ENCODE measurements around the gene GABRG3.

GABRG3 gene

GRCh38 chr15:27495963-27496459 is 525.0 kb downstream of the GABRG3 start:
- Histone ChIP-seq H3K36me3 (ENCODE audit: insufficient read depth, low read length) (no peaks in the 10 kb centered on the region), H3K9me3 (ENCODE audit: low read length) (no peaks in the 10 kb centered on the region), H3K4me3 (ENCODE audit: low read length) (no peak overlapping the region), H2AFZ (ENCODE audit: low read depth, low read length) (no peak overlapping the region), H3K27me3 (ENCODE audit: insufficient read depth, low read length) (no peaks in the 10 kb centered on the region), H3K4me1 (ENCODE audit: insufficient read depth, low read length) (no peaks in the 10 kb centered on the region)

GRCh38 chr15:27498700-27499099 is 527.7 kb downstream of the GABRG3 start:
- Histone ChIP-seq H3K9me3 (ENCODE audit: low read length) (no peaks in the 10 kb centered on the region), H3K4me1 (ENCODE audit: insufficient read depth, low read length) (no peaks in the 10 kb centered on the region), H2AFZ (ENCODE audit: low read depth, low read length) (no peak overlapping the region), H3K27me3 (ENCODE audit: insufficient read depth, low read length) (no peaks in the 10 kb centered on the region), H3K36me3 (ENCODE audit: insufficient read depth, low read length) (no peaks in the 10 kb centered on the region), H3K4me3 (ENCODE audit: low read length) (no peak overlapping the region)

DNA sequence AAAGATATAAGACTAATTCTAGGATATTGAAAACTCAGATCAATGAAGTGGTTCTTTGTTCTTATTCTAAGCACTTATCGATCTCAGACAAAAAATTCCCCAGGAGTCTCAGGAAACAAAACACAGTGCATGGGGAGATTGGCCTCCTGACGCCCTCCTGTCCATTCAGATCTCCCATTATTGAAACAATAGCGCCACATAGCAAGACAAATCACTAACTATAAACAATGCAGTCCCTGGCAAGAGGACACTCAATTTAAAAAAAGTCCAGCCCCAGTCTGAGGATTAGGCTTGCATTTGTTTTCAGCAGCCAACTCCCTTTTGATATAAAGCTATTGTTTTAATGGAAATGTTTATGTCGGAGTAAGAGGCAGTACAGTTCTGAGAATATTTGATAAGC is 528.2 kb downstream of the GABRG3 start:
- Histone ChIP-seq H3K27me3 (ENCODE audit: insufficient read depth, low read length) (no peaks in the 10 kb centered on the region), H3K4me3 (ENCODE audit: low read length) (no peak overlapping the region), H3K36me3 (ENCODE audit: insufficient read depth, low read length) (no peaks in the 10 kb centered on the region)

DNA sequence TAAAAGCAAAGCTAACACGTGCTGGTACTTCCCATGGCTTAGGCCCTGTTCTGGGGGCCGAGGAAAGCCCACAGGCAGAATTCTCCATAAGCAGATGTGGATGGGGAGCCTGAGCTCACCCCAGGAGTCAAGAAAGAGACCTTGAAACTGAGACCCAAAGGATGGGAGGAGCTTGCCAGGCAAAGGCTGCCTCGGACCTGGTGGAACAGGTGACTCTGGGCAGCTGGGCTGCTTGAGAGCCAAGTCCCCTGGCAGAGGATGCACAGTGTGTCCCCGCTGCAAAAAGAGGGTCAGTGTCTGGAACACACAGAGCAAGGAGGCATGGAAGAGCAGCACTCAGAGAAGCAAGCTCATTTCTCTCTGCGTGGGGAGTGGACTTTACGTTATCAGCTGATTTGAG is 528.7 kb downstream of the GABRG3 start:
- no peak overlapping the region for H3K4me3 ChIP-seq (ENCODE audit: low read length)

More for the DNA sequence above, 528.2 kb downstream of the GABRG3 start:
- Histone ChIP-seq H2AFZ (ENCODE audit: low read depth, low read length) (no peak overlapping the region), H3K9me3 (ENCODE audit: low read length) (no peaks in the 10 kb centered on the region), H3K4me1 (ENCODE audit: insufficient read depth, low read length) (no peaks in the 10 kb centered on the region)

DNA sequence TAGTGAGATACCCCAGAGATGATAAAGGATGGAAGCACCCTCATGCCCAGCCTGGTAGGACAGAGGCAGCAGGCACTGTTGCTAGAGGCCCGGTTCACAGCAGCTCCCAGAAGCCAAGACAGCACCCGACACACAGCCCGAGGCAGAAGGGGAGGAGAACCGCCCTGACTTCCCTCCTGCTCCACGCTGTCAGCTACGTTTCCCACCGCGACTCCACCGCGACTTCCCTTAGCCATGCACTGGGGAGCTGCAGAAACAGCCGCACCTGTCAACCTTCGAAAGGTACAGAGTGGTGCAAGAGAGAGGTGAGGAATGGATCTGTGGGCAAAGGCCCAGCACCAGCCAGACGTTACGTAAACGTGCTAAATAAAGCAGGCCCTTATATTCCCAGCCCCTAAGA is 529.2 kb downstream of the GABRG3 start:
- H3K4me1 ChIP-seq (ENCODE audit: insufficient read depth, low read length), result no peaks in the 10 kb centered on the region
- no peaks in the 10 kb centered on the region for H3K9me3 ChIP-seq (ENCODE audit: low read length)

More for the DNA sequence above, 528.7 kb downstream of the GABRG3 start:
- no peaks in the 10 kb centered on the region for H3K36me3 ChIP-seq (ENCODE audit: insufficient read depth, low read length)
- H3K4me1 ChIP-seq (ENCODE audit: insufficient read depth, low read length), result no peaks in the 10 kb centered on the region
- H2AFZ ChIP-seq (ENCODE audit: low read depth, low read length), result no peak overlapping the region
- H3K9me3 ChIP-seq (ENCODE audit: low read length), result no peaks in the 10 kb centered on the region
- H3K27me3 ChIP-seq (ENCODE audit: insufficient read depth, low read length), result no peaks in the 10 kb centered on the region

DNA sequence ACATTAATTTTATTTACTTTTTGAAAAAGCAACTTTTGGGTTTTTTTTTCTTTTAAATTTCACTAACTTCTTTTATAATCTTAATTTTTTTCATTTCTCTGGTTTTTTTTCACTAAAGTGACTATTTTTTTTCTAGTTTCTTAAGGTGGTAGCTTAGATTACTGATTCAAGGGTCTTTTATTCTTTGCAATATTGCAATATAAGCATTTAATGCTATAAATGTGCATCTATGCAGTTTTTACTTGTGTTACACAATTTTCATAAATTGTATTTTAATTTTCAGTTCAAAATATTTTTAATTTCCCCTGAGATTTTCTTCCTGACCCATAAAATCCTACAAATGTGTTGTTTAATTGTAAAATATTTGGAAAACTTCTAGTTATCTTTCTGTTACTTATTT is 535.8 kb downstream of the GABRG3 start:
- Histone ChIP-seq H3K4me1 (ENCODE audit: insufficient read depth, low read length) (no peaks in the 10 kb centered on the region), H2AFZ (ENCODE audit: low read depth, low read length) (no peak overlapping the region), H3K4me3 (ENCODE audit: low read length) (no peak overlapping the region), H3K27me3 (ENCODE audit: insufficient read depth, low read length) (no peaks in the 10 kb centered on the region), H3K9me3 (ENCODE audit: low read length) (peaks cover 3% of the 10 kb centered on the region), H3K36me3 (ENCODE audit: insufficient read depth, low read length) (no peaks in the 10 kb centered on the region)

More for the DNA sequence above, 529.2 kb downstream of the GABRG3 start:
- no peak overlapping the region for H3K4me3 ChIP-seq (ENCODE audit: low read length)
- H3K27me3 ChIP-seq (ENCODE audit: insufficient read depth, low read length), result no peaks in the 10 kb centered on the region
- no peak overlapping the region for H2AFZ ChIP-seq (ENCODE audit: low read depth, low read length)
- H3K36me3 ChIP-seq (ENCODE audit: insufficient read depth, low read length), result no peaks in the 10 kb centered on the region

GRCh38 chr15:27509014-27509413 is 538.0 kb downstream of the GABRG3 start:
- Histone ChIP-seq H3K4me1 (ENCODE audit: insufficient read depth, low read length) (no peaks in the 10 kb centered on the region), H3K36me3 (ENCODE audit: insufficient read depth, low read length) (no peaks in the 10 kb centered on the region), H3K9me3 (ENCODE audit: low read length) (peaks cover 3% of the 10 kb centered on the region)

DNA sequence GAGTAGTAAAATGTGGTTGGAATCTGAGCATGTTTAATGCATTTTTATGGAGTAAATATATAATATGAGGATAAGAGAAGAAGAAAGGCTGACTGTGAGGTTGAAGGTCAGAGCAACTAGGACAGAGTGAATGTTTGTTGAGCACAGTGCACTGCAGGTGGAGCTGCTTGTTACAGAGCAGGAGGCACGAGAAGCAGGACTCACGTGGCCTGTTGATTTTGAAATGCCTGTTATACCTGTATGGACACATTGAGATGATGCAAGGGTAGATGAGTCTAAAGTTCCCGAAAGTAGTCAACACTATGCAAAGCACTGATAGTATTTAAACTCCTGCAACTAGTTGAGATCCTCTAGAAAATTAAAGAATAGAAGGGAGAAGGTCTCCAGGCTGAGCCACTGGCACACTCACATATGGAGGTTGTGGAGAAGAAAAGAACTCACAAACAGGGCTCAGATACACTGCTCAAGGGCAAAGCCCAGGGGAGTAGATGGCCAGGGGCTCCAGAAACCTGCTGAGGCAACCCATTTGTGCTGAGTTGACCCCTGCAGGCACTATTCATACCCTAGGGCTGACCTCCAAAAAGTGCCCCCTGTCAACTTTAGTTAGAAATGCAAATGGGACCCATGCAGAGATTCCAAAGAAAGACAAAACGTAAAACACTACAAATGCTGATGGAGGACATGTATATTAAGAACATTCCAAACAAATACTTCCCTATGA is 541.5 kb downstream of the GABRG3 start:
- Histone ChIP-seq H3K4me3 (ENCODE audit: low read length) (no peak overlapping the region), H2AFZ (ENCODE audit: low read depth, low read length) (no peak overlapping the region), H3K27me3 (ENCODE audit: insufficient read depth, low read length) (no peaks in the 10 kb centered on the region), H3K4me1 (ENCODE audit: insufficient read depth, low read length) (no peaks in the 10 kb centered on the region), H3K9me3 (ENCODE audit: low read length) (peaks cover 3% of the 10 kb centered on the region), H3K36me3 (ENCODE audit: insufficient read depth, low read length) (no peaks in the 10 kb centered on the region)

More at GRCh38 chr15:27509014-27509413, 538.0 kb downstream of the GABRG3 start:
- no peaks in the 10 kb centered on the region for H3K27me3 ChIP-seq (ENCODE audit: insufficient read depth, low read length)
- H3K4me3 ChIP-seq (ENCODE audit: low read length), result no peak overlapping the region
- H2AFZ ChIP-seq (ENCODE audit: low read depth, low read length), result no peak overlapping the region

- H3K9me3 ChIP-seq (ENCODE audit: low read length), result peaks cover 3% of the 10 kb centered on the region
- no peaks in the 10 kb centered on the region for H3K4me1 ChIP-seq (ENCODE audit: insufficient read depth, low read length)
Observed at GRCh38 chr15:27514526-27514925, 543.5 kb downstream of the GABRG3 start.

DNA sequence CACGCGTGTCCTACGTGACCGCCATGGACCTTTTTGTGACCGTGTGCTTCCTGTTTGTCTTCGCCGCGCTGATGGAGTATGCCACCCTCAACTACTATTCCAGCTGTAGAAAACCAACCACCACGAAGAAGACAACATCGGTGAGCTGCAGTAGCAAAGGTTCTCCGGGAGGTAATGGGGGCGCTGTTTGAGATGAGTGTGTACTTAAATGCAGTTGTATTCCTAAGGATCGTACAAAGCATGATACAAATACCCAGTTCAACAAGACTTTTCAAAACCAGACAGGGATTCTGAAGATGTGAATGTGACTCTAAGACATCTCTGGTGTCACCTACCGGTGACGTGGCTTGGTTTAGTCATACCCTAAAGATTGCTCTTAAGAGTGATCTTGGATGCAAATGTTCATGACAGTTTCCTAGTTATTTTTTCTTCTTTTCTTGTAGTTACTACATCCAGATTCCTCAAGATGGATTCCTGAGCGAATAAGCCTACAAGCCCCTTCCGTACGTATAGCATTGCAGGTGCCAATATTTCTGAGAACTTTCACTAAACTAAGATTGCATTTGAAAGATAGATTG is 556.6 kb downstream of the GABRG3 start:
- Histone ChIP-seq H3K27me3 (ENCODE audit: insufficient read depth, low read length) (no peaks in the 10 kb centered on the region), H3K9me3 (ENCODE audit: low read length) (no peaks in the 10 kb centered on the region), H3K4me1 (ENCODE audit: insufficient read depth, low read length) (no peaks in the 10 kb centered on the region), H3K36me3 (ENCODE audit: insufficient read depth, low read length) (no peaks in the 10 kb centered on the region), H2AFZ (ENCODE audit: low read depth, low read length) (no peak overlapping the region), H3K4me3 (ENCODE audit: low read length) (no peak overlapping the region)

More at GRCh38 chr15:27514526-27514925, 543.5 kb downstream of the GABRG3 start:
- Histone ChIP-seq H3K36me3 (ENCODE audit: insufficient read depth, low read length) (no peaks in the 10 kb centered on the region), H2AFZ (ENCODE audit: low read depth, low read length) (no peak overlapping the region), H3K4me3 (ENCODE audit: low read length) (no peak overlapping the region), H3K27me3 (ENCODE audit: insufficient read depth, low read length) (no peaks in the 10 kb centered on the region)

- no peak overlapping the region for H3K4me3 ChIP-seq (ENCODE audit: low read length)
- no peak overlapping the region for H2AFZ ChIP-seq (ENCODE audit: low read depth, low read length)
- no peaks in the 10 kb centered on the region for H3K27me3 ChIP-seq (ENCODE audit: insufficient read depth, low read length)
- H3K9me3 ChIP-seq (ENCODE audit: low read length), result no peaks in the 10 kb centered on the region
- no peaks in the 10 kb centered on the region for H3K4me1 ChIP-seq (ENCODE audit: insufficient read depth, low read length)
- no peaks in the 10 kb centered on the region for H3K36me3 ChIP-seq (ENCODE audit: insufficient read depth, low read length)
Observed at GRCh38 chr15:27529399-27529798, 558.4 kb downstream of the GABRG3 start.

DNA sequence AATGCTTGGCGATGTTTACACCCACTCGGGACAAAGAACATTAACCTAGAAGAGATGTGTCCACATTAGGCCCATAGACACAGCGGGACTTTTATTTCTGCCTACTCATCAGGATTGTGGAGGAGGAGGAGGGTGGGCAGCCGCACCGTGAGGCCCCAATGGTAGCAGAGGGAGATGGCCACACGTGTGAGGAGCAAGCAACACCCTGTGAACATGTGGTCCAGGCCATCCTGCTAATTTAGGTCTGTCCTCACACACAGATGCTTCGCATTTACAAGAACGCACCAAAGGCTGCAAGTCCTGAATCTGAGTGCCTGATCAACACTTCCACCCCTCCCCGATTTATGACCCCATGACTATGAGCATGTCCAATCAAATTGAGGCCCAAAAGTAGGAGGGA is 560.0 kb downstream of the GABRG3 start:
- Histone ChIP-seq H3K4me1 (ENCODE audit: insufficient read depth, low read length) (no peaks in the 10 kb centered on the region), H3K36me3 (ENCODE audit: insufficient read depth, low read length) (no peaks in the 10 kb centered on the region), H3K4me3 (ENCODE audit: low read length) (no peak overlapping the region), H2AFZ (ENCODE audit: low read depth, low read length) (no peak overlapping the region), H3K27me3 (ENCODE audit: insufficient read depth, low read length) (no peaks in the 10 kb centered on the region), H3K9me3 (ENCODE audit: low read length) (no peaks in the 10 kb centered on the region)

DNA sequence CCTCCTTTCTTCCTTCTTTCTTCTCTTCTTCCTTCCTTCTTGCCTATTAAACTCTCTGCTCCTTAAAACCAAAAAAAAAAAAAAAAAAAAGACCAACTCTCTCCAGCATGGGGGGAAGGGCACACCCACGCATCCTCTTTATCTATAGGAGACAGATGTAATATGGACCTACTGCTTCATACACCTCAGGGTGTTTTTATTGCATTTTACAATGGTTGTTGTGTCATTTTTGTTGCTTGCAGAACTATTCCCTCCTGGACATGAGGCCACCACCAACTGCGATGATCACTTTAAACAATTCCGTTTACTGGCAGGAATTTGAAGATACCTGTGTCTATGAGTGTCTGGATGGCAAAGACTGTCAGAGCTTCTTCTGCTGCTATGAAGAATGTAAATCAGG is 561.4 kb downstream of the GABRG3 start:
- H2AFZ ChIP-seq (ENCODE audit: low read depth, low read length), result no peak overlapping the region
- no peaks in the 10 kb centered on the region for H3K4me1 ChIP-seq (ENCODE audit: insufficient read depth, low read length)
- H3K4me3 ChIP-seq (ENCODE audit: low read length), result no peak overlapping the region
- H3K36me3 ChIP-seq (ENCODE audit: insufficient read depth, low read length), result no peaks in the 10 kb centered on the region
- H3K9me3 ChIP-seq (ENCODE audit: low read length), result no peaks in the 10 kb centered on the region
- H3K27me3 ChIP-seq (ENCODE audit: insufficient read depth, low read length), result no peaks in the 10 kb centered on the region

Measured in neuron (in vitro differentiated cells).